ENCODE data around the gene AMDHD2.

The AMDHD2 gene

DNA sequence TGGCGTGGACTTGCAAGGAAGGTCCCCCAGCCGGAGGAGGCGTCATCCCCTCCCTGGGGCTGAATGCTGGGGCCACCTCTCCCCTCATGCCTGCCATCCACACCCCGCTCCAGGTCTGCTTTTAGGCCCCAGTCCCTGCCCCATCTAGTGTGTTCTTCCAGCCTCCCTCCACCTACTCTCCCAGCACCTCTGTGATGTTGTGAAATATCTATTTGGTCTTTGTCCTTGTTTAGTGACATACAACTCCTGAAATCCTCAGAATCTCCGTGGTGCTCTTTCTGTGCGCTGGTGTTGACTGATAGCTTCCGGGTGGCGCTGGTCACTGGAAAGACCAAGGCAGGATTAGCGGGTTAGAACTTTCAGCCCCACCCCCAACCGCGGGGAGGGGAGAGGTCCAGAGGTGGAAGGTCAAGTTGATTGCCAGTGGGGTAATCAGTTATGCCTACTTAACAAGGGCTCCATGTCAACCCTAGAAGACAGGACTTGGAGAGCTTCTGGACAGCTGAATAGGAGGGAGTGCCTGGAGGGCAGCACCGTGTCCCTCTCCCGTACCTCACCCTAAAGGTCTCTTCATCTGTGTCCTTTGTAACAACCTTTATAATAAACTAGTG, 35.2 kb upstream of the AMDHD2 start:
- no peak for DNase-seq
- Histone ChIP-seq H3K27me3 (no peaks in the 10 kb centered on the region), H3K27ac (no peak overlapping the region), H3K4me3 (no peak overlapping the region), H3K4me1 (peaks cover 0 to 52% (median 6%) of the 10 kb centered on the region in 4 donors), H3K9me3 (no peaks in the 10 kb centered on the region), H3K36me3 (no peaks in the 10 kb centered on the region)
- TF ChIP-seq, protein P1, sequence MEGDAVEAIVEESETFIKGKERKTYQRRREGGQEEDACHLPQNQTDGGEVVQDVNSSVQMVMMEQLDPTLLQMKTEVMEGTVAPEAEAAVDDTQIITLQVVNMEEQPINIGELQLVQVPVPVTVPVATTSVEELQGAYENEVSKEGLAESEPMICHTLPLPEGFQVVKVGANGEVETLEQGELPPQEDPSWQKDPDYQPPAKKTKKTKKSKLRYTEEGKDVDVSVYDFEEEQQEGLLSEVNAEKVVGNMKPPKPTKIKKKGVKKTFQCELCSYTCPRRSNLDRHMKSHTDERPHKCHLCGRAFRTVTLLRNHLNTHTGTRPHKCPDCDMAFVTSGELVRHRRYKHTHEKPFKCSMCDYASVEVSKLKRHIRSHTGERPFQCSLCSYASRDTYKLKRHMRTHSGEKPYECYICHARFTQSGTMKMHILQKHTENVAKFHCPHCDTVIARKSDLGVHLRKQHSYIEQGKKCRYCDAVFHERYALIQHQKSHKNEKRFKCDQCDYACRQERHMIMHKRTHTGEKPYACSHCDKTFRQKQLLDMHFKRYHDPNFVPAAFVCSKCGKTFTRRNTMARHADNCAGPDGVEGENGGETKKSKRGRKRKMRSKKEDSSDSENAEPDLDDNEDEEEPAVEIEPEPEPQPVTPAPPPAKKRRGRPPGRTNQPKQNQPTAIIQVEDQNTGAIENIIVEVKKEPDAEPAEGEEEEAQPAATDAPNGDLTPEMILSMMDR (IDR thresholded peaks at IDR 0.05) = no peak
- intact Hi-C loops (cut with DNase I; ENCODE audit: low total_unique reads) = no loop called here

DNA sequence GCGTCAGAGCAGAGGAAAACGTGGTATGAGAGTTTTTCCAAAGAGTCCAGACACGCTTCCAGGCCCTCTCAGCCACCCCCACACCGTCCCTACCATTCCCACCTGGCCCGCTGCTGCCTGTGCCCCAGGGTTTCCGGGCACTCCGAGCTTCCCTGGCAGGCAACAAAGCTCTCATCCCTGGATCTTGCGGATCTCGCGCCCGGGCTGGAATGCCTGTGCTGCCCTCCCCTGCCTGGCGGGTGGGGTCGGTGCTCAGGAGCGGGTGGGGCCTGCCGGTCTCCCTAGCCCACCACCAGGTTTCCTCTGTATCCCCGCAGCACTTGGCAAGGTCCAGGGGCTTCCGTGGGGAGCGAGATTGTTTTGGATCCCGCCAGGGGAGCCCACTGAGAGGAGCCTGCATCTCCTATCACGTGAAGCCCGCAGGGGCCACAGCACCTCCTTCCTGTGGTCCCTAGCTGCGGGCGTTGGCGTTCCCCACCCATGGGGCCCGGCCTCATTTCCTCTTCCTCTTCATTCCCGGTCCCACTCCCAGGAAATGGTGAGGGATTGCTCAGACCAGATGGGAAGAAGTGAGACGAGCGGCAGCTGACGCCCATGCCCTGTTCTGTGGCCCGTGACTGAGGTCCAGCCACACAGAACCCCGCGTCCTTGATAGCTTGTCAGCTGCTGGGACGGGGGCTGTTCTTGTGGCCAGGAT, 34.2 kb upstream of the AMDHD2 start:
- TF ChIP-seq, protein P1 (IDR thresholded peaks at IDR 0.05) = no peak
- H3K4me3 ChIP-seq = no peak overlapping the region
- DNase-seq = no peak
- no peak overlapping the region for H3K27ac ChIP-seq
- intact Hi-C loops (cut with DNase I; ENCODE audit: low total_unique reads) = no loop called here
- H3K27me3 ChIP-seq = no peaks in the 10 kb centered on the region
- no peaks in the 10 kb centered on the region for H3K9me3 ChIP-seq
- peaks cover 0 to 52% (median 6%) of the 10 kb centered on the region in 4 donors for H3K4me1 ChIP-seq
- H3K36me3 ChIP-seq = no peaks in the 10 kb centered on the region

DNA sequence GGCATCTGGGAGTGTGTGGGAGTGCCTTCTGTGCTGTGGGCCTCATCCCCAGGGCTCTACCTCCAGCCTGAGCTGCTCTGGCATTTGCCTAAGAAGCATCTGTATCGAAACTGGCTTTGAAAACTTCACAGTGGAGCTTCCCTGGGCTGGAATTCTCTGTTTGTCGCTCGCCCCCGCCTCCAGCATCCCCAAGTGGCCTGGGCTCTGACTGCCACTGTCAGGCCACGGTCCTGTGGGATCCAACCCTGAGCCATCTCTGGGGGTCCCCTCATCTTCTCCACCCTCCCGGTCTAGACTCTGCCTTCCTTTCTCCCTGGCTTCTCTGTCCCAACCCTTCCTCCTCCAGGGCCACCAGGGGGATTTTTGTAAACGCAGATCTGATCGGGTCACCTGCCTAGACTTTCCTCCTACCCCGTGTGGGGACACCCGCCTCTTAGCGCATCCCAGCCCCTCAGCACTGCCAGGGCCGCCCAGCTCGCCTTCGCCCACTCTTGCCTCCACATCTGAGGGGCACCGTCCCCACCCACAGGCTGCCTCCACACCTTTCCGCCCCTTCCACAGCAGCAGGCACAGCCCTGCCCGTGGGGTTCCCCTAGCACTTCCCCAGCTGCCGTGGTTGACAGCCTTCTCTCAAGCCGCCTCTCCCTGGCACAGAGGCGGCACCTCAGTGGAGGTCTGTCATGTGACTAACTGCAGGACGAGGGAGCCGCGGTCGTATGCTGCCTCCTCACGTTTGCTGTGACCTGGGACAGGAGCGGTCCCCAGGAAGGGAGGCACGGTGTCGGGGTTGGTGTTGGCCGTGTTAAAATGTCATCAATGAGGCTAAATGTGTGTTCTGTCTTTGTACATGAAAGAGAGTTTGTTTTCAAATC, 33.3 kb upstream of the AMDHD2 start:
- intact Hi-C loops (cut with DNase I; ENCODE audit: low total_unique reads) = no loop called here
- peak in 1 of 2 donors; percentile 54 for DNase-seq
- Histone ChIP-seq H3K4me1 (peaks cover 0 to 51% (median 6%) of the 10 kb centered on the region in 4 donors), H3K36me3 (no peaks in the 10 kb centered on the region), H3K27me3 (no peaks in the 10 kb centered on the region), H3K27ac (no peak overlapping the region), H3K4me3 (no peak overlapping the region), H3K9me3 (no peaks in the 10 kb centered on the region)
- TF ChIP-seq, protein P1 (IDR thresholded peaks at IDR 0.05) = no peak

DNA sequence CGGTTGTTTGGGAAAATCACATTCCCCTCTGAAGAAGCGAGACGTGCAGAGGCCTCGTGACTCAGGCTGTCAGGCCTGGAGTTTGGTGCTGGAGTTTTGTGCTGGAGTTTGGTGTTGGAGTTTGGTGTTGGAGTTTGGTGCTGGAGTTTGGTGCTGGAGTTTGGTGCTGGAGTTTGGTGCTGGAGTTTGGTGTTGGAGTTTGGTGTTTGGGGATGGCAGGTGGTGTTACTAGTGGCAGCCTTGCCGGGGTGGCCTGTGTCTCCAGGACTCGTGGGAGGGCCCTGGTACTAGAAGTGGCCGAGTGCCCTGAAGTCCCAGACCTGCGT, 32.7 kb upstream of the AMDHD2 start:
- H3K4me3 ChIP-seq = no peak overlapping the region
- H3K36me3 ChIP-seq = no peaks in the 10 kb centered on the region
- no peaks in the 10 kb centered on the region for H3K27me3 ChIP-seq
- H3K9me3 ChIP-seq = no peaks in the 10 kb centered on the region
- DNase-seq = no peak
- TF ChIP-seq, protein P1 (IDR thresholded peaks at IDR 0.05) = no peak
- intact Hi-C loops (cut with DNase I; ENCODE audit: low total_unique reads) = no loop called here
- H3K27ac ChIP-seq = no peak overlapping the region
- H3K4me1 ChIP-seq = peaks cover 0 to 45% (median 5%) of the 10 kb centered on the region in 4 donors

DNA sequence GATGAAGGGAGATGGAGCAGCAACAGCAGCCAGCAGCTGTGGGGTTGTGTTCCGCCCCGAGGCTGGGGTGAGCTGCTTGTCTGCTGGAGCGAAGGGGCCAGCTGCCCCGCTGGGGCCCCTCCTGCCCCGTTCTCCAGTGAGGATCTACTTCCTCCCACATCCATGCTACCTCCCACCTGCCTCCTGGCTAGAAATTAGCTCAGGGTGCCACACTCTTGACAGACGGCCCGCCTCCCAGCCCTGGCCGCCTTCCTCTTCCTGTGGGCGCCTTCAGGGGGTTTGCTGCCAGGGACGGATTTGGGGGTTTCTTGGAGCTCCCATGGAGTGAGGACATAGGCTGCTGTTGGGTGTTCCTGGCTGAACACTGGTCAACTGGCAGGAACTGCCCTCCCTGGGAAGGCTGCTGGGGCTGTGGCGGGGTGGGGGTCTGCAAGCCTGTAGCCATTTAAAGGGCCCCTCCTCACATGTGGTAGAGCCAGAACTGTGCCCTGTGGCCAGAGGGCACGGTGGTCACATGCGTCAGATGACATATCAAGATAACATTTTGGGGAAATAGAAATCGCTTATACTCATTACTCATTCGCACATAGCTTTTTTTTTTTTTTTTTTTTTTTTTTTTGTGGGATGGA, 32.2 kb upstream of the AMDHD2 start:
- peaks cover 0 to 41% (median 3%) of the 10 kb centered on the region in 4 donors for H3K4me1 ChIP-seq
- no peak overlapping the region for H3K27ac ChIP-seq
- H3K27me3 ChIP-seq = no peaks in the 10 kb centered on the region
- intact Hi-C loops (cut with DNase I; ENCODE audit: low total_unique reads) = no loop called here
- H3K36me3 ChIP-seq = no peaks in the 10 kb centered on the region
- TF ChIP-seq, protein P1 (IDR thresholded peaks at IDR 0.05) = no peak
- no peaks in the 10 kb centered on the region for H3K9me3 ChIP-seq
- H3K4me3 ChIP-seq = no peak overlapping the region
- DNase-seq = no peak
